Body of pancreas (tissue), 4 donors: ENCODE data around the gene ALLC. TPM values are rescaled to one million over a fixed set of nuclear protein-coding genes. Genes with fewer than 3 reads are reported as not detected.

ENCODE experiments used
- ATAC-seq: fragments of 150-250 bp; one replicate; pipeline ENCODE4 v1.9.1; 2016
- DNase-seq, 4 donors: peaks; one replicate each; pipeline ENCODE4 v3.0.0-alpha.2; 2019
- H3K27ac ChIP-seq, 4 donors: fragments of 200-600 bp; sonication (generic); 1 replicate in 3 of 4; 2 replicates in 1 of 4; pipeline versions ENCODE4 v1.5.1 to v1.6.1; 2016 to 2019; ENCODE audit warnings: mild to moderate bottlenecking in 1 of 4, mixed read lengths in 1 of 4, moderate library complexity in 1 of 4
- H3K27me3 ChIP-seq, 2 donors: fragments of 200-600 bp; sonication (generic); one replicate each; pipeline ENCODE4 v1.6.0; 2016; ENCODE audit warnings: mild to moderate bottlenecking in 1 of 2
- H3K36me3 ChIP-seq, 2 donors: fragments of 200-600 bp; sonication (generic); replicated peaks in 1 of 2; 2 replicates each; pipeline ENCODE4 v1.5.1; 2016; ENCODE audit warnings: low read depth in 2 of 2; ENCODE audit not compliant: insufficient read depth in 1 of 2
- H3K4me1 ChIP-seq: fragments of 200-600 bp; sonication (generic); one replicate; pipeline ENCODE4 v1.6.0; 2016
- H3K4me3 ChIP-seq, 2 donors: fragments of 200-600 bp; sonication (generic); 1 replicate in 1 of 2; 2 replicates in 1 of 2; pipeline ENCODE4 v1.5.1; 2016 to 2019
- H3K9me3 ChIP-seq, 3 donors: fragments of 200-600 bp; sonication (generic); 1 replicate in 2 of 3; 2 replicates in 1 of 3; pipeline ENCODE4 v1.5.1; 2016
- CTCF ChIP-seq, 7 experiments: fragments of 450-650 bp in 4 of 7; fragments of 200-600 bp in 3 of 7; sonication (generic) in 3 of 7; IDR thresholded peaks; one replicate each; pipeline ENCODE4 v1.5.1; 2016 to 2019; ENCODE audit warnings: antibody characterized with exemption in 7 of 7
- POLR2A ChIP-seq, 3 donors: fragments of 450-650 bp; IDR thresholded peaks; one replicate each; pipeline ENCODE4 v1.6.1; 2016; ENCODE audit warnings: antibody characterized with exemption in 3 of 3, mild to moderate bottlenecking in 2 of 3
- WGBS, 2 donors: methylation state at CpG; one replicate each; pipeline ENCODE4 v1.1.5; 2017; 5-methylcytosine and 5-hydroxymethylcytosine counted together
- intact Hi-C: fragments of 100-400 bp; cut with DNase I; formaldehyde crosslinking; loops from one replicate; pipeline ENCODE4 v1.15.1; 2023
- total RNA-seq, 2 donors: library from RNA; depleted of rRNA; stranded (reverse); fragments of >200 nt; gene quantifications; one replicate each; pipeline ENCODE4 v1.1.0, GENCODE V29; 2016

The ALLC gene
- total RNA-seq, 2 donors from 2014 or later, result not detected

GRCh38 chr2:3666613-3666975 lies 8.6 kb downstream of the ALLC start:
- intact Hi-C loops, result no loop called here
- Histone ChIP-seq H3K4me3 (no peak overlapping the region), H3K36me3 (no peaks in the 10 kb centered on the region), H3K27ac (no peak overlapping the region), H3K9me3 (no peaks in the 10 kb centered on the region), H3K4me1 (no peaks in the 10 kb centered on the region), H3K27me3 (no peaks in the 10 kb centered on the region)
- WGBS, 2 donors, result 74% methylated on average over 18 of the region's 18 CpGs; no CpG with 5 or more reads in 1 of the 2 donors
- no peak for ATAC-seq
- TF ChIP-seq POLR2A (IDR thresholded peaks at IDR 0.05) (no peak), CTCF (IDR thresholded peaks at IDR 0.05) (no peak)
- no peak for DNase-seq

- DNase-seq (no peak), ATAC-seq (no peak)
- no peaks in the 10 kb centered on the region for H3K27me3 ChIP-seq
- H3K4me3 ChIP-seq, result no peak overlapping the region
- H3K9me3 ChIP-seq, result no peaks in the 10 kb centered on the region
- no peak overlapping the region for H3K27ac ChIP-seq
- intact Hi-C loops, result no loop called here
- no peak for TF ChIP-seq POLR2A (IDR thresholded peaks at IDR 0.05)
- TF ChIP-seq CTCF (IDR thresholded peaks at IDR 0.05), result no peak
- H3K4me1 ChIP-seq, result no peaks in the 10 kb centered on the region
- 60 to 73% methylated on average over 9 to 23 of the region's 23 CpGs for WGBS, 2 donors
- H3K36me3 ChIP-seq, result no peaks in the 10 kb centered on the region
Observed at GRCh38 chr2:3667151-3667631, 9.2 kb downstream of the ALLC start.

- Histone ChIP-seq H3K27me3 (no peaks in the 10 kb centered on the region), H3K27ac (no peak overlapping the region), H3K9me3 (no peaks in the 10 kb centered on the region), H3K4me1 (no peaks in the 10 kb centered on the region), H3K36me3 (no peaks in the 10 kb centered on the region), H3K4me3 (no peak overlapping the region)
- DNase-seq (no peak), ATAC-seq (no peak)
- intact Hi-C loops, result no loop called here
- 71 to 75% methylated on average over 8 of the region's 8 CpGs for WGBS, 2 donors
- TF ChIP-seq POLR2A (IDR thresholded peaks at IDR 0.05) (no peak), CTCF (IDR thresholded peaks at IDR 0.05) (no peak)
Observed at GRCh38 chr2:3669656-3670055, 11.7 kb downstream of the ALLC start.

GRCh38 chr2:3670376-3670775 lies 12.4 kb downstream of the ALLC start:
- Histone ChIP-seq H3K4me1 (no peaks in the 10 kb centered on the region), H3K36me3 (no peaks in the 10 kb centered on the region), H3K27ac (no peak overlapping the region), H3K9me3 (no peaks in the 10 kb centered on the region), H3K27me3 (no peaks in the 10 kb centered on the region), H3K4me3 (no peak overlapping the region)
- 71 to 72% methylated on average over 15 of the region's 15 CpGs for whole genome bisulfite sequencing, 2 donors
- DNase-seq, result no peak
- TF ChIP-seq CTCF (IDR thresholded peaks at IDR 0.05) (no peak), POLR2A (IDR thresholded peaks at IDR 0.05) (no peak)
- no peak for ATAC-seq
- intact Hi-C loops, result no loop called here

- no peak overlapping the region for H3K27ac ChIP-seq
- TF ChIP-seq CTCF (IDR thresholded peaks at IDR 0.05) (no peak), POLR2A (IDR thresholded peaks at IDR 0.05) (no peak)
- intact Hi-C loops, result no loop called here
- ATAC-seq, result no peak
- H3K27me3 ChIP-seq, result no peaks in the 10 kb centered on the region
- 71 to 80% methylated on average over 11 of the region's 11 CpGs for WGBS, 2 donors
- H3K4me1 ChIP-seq, result no peaks in the 10 kb centered on the region
- DNase-seq, result no peak
- H3K36me3 ChIP-seq, result no peaks in the 10 kb centered on the region
- no peaks in the 10 kb centered on the region for H3K9me3 ChIP-seq
- no peak overlapping the region for H3K4me3 ChIP-seq
Observed at GRCh38 chr2:3670941-3671340, 12.9 kb downstream of the ALLC start.
